Endothelial cell of umbilical vein (primary cell): ENCODE results near the gene MTRF1L. TPM values are rescaled to one million over a fixed set of nuclear protein-coding genes. Genes with fewer than 3 reads are reported as not detected.
"Not testable (repeated sequence)": the region's sequence is repeated elsewhere in the genome, so short reads cannot be mapped to it uniquely, and the experiment has no call there.

Source experiments
- BruUV-seq: library from RNA; stranded (reverse); fragments of 400-500 nt; replicated peaks from 2 replicates; lab custom pipeline; 2021; lab: Mats Ljungman, UMichigan
- CTCF ChIA-PET: fragments of 300-600, 350-600 bp; sonication (Branson Sonifier 250); formaldehyde crosslinking; loops from one replicate; lab custom pipeline; 2021; ENCODE audit warnings: antibody characterized with exemption, inconsistent platforms; lab: Charles Lee
- POLR2A ChIA-PET: fragments of 300-600, 350-600 bp; sonication (Branson Sonifier 250); formaldehyde crosslinking; loops from one replicate; lab custom pipeline; 2021; ENCODE audit warnings: antibody characterized with exemption, inconsistent platforms; lab: Charles Lee
- DNase-seq: peaks from one replicate; pipeline ENCODE4 v3.0.0-alpha.2; 2011; ENCODE audit warnings: low read depth, low spot score
- FAIRE-seq: peaks from 2 replicates; lab custom pipeline; 2011; peaks lifted over from hg19 to GRCh38; lab: Jason Lieb, UNC
- H2AFZ ChIP-seq: 2 replicates; pipeline ENCODE4 v1.6.0; 2012; ENCODE audit warnings: low read depth, low read length, control low read depth, inconsistent platforms
- H3K27ac ChIP-seq: 2 replicates; pipeline ENCODE4 v1.5.1; 2011; ENCODE audit warnings: low read depth, mild to moderate bottlenecking, control low read depth, low read length, moderate library complexity; ENCODE audit not compliant: insufficient read depth
- H3K27me3 ChIP-seq, 2 experiments: 2 replicates each; pipeline versions ENCODE4 v1.6.0 to v1.6.1; 2011; ENCODE audit warnings: low read length in 2 of 2, mixed read lengths in 1 of 2; ENCODE audit not compliant: control insufficient read depth in 2 of 2, insufficient read depth in 2 of 2
- H3K36me3 ChIP-seq, 2 experiments: 2 replicates in 1 of 2; 3 replicates in 1 of 2; pipeline ENCODE4 v1.5.1; 2011; ENCODE audit warnings: low read length in 2 of 2, mild to moderate bottlenecking in 1 of 2, moderate library complexity in 1 of 2; ENCODE audit not compliant: control insufficient read depth in 2 of 2, insufficient read depth in 2 of 2; ENCODE audit errors: extremely low read depth in 1 of 2
- H3K4me1 ChIP-seq: 3 replicates; pipeline ENCODE4 v1.5.1; 2011; ENCODE audit warnings: mild to moderate bottlenecking, low read length; ENCODE audit not compliant: control insufficient read depth, insufficient read depth; ENCODE audit errors: extremely low read depth
- H3K4me2 ChIP-seq: 2 replicates; pipeline ENCODE4 v1.6.1; 2011; ENCODE audit warnings: low read length, control low read depth, mixed read lengths; ENCODE audit not compliant: insufficient read depth
- H3K4me3 ChIP-seq, 3 experiments: fragments of 200-600 bp in 1 of 3; sonication (generic), shearing (Covaris generic) in 1 of 3; replicated peaks in 1 of 3; 2 replicates each; pipeline ENCODE4 v1.5.1; 2011 to 2016; ENCODE audit warnings: control low read depth in 3 of 3, low read length in 3 of 3, mild to moderate bottlenecking in 2 of 3, inconsistent platforms in 1 of 3, low read depth in 1 of 3, moderate library complexity in 1 of 3; ENCODE audit not compliant: insufficient read depth in 1 of 3
- H3K79me2 ChIP-seq: 2 replicates; pipeline ENCODE4 v1.6.0; 2012; ENCODE audit warnings: low read length, inconsistent platforms; ENCODE audit not compliant: control insufficient read depth, insufficient read depth
- H3K9ac ChIP-seq: replicated peaks from 2 replicates; pipeline ENCODE3; 2011; ENCODE audit warnings: low read length, control low read depth; ENCODE audit not compliant: insufficient read depth; ENCODE audit errors: extremely low read depth
- H3K9me1 ChIP-seq: replicated peaks from 3 replicates; pipeline ENCODE4 v1.6.0; 2011; ENCODE audit warnings: mild to moderate bottlenecking, low read length; ENCODE audit not compliant: control insufficient read depth, insufficient read depth; ENCODE audit errors: extremely low read depth
- H3K9me3 ChIP-seq: replicated peaks from 2 replicates; pipeline ENCODE4 v1.5.1; 2012; ENCODE audit warnings: low read length, inconsistent platforms; ENCODE audit not compliant: control insufficient read depth, insufficient read depth
- H4K20me1 ChIP-seq: replicated peaks from 2 replicates; pipeline ENCODE3; 2011; ENCODE audit warnings: mild to moderate bottlenecking, low read length; ENCODE audit not compliant: control insufficient read depth, insufficient read depth; ENCODE audit errors: extremely low read depth
- CTCF ChIP-seq, 2 donors: IDR thresholded peaks; 1 replicate in 1 of 2; 2 replicates in 1 of 2; pipeline ENCODE4 v1.5.1; 2011; ENCODE audit warnings: low read length in 2 of 2, mild to moderate bottlenecking in 2 of 2, moderate library complexity in 2 of 2, control low read depth in 1 of 2, inconsistent platforms in 1 of 2, low read depth in 1 of 2; ENCODE audit not compliant: insufficient read depth in 1 of 2; ENCODE audit errors: extremely low read depth in 1 of 2
- MYC ChIP-seq: IDR thresholded peaks from one replicate; pipeline ENCODE4 v1.6.1; 2011; ENCODE audit warnings: mild to moderate bottlenecking, low read depth, low read length
- POLR2A ChIP-seq: IDR thresholded peaks from 2 replicates; pipeline ENCODE4 v1.6.1; 2012; ENCODE audit warnings: low read depth, mild to moderate bottlenecking, control low read depth, low read length
- POLR2AphosphoS5 ChIP-seq: IDR thresholded peaks from 2 replicates; pipeline ENCODE4 v1.6.1; 2012; ENCODE audit warnings: low read depth, mild to moderate bottlenecking, control low read depth, low read length, moderate library complexity; ENCODE audit not compliant: insufficient read depth
- dilution Hi-C: fragments of 300-500 bp; cut with MboI; formaldehyde crosslinking; loops from one replicate; pipeline ENCODE4 v1.15.0; 2019; ENCODE audit warnings: low sequenced_read_pairs; ENCODE audit not compliant: extremely low pct_ligation_motif_present
- intact Hi-C: fragments of 100-400 bp; cut with micrococcal nuclease; formaldehyde crosslinking; loops from one replicate; pipeline ENCODE4 v1.10.0; 2022
- polyA plus RNA-seq, 4 experiments: library from polyadenylated mRNA; depleted of rRNA in 3 of 4; stranded (reverse) in 3 of 4; unstranded in 1 of 4; fragments of >200 nt; gene quantifications; 2 replicates each; pipeline versions ENCODE4 v1.2.1 to v1.2.3, GENCODE V29; 2011 to 2012; ENCODE audit warnings: missing spikeins in 1 of 4
- total RNA-seq: library from RNA; stranded (reverse); gene quantifications from 2 replicates; pipeline ENCODE4 v1.2.3, GENCODE V29; 2021

Gene MTRF1L
- total and polyA plus RNA-seq, 2 donors (not counting 3 experiments of a cell fraction or from before 2014, with no cell fraction given), result 6.2 to 27.5 TPM

GRCh38 chr6:152993431-152993830 is 9.1 kb downstream of the MTRF1L start:
- TF ChIP-seq CTCF (IDR thresholded peaks at IDR 0.05; ENCODE audit: extremely low read depth in 1 of 2, insufficient read depth in 1 of 2, low read depth in 1 of 2, low read length in 2 of 2), result no peak
- TF ChIP-seq MYC, result no peak
- no peak for TF ChIP-seq POLR2A
- Histone ChIP-seq H3K36me3 (peaks cover 9 to 18% of the 10 kb centered on the region in 2 experiments), H3K9me3 (no peaks in the 10 kb centered on the region), H3K4me1 (no peaks in the 10 kb centered on the region), H3K27ac (no peak overlapping the region), H3K4me2 (no peak overlapping the region), H4K20me1 (no peaks in the 10 kb centered on the region), H2AFZ (no peak overlapping the region), H3K9ac (no peak overlapping the region), H3K9me1 (no peaks in the 10 kb centered on the region), H3K27me3 (no peaks in the 10 kb centered on the region), H3K4me3 (no peak overlapping the region), H3K79me2 (peaks cover 57% of the 10 kb centered on the region)
- POLR2A ChIA-PET, result no interaction called here
- dilution Hi-C loops, result no loop called here
- DNase-seq (no peak), FAIRE-seq (no peak)
- BruUV-seq, result no TSS peak
- intact Hi-C loops, result no loop called here
- CTCF ChIA-PET, result no interaction called here

- Histone ChIP-seq H3K27ac (no peak overlapping the region), H3K9ac (no peak overlapping the region), H3K27me3 (no peaks in the 10 kb centered on the region), H3K4me3 (no peak overlapping the region), H4K20me1 (no peaks in the 10 kb centered on the region), H3K36me3 (peaks cover under 1 to 3% of the 10 kb centered on the region in 2 experiments), H3K4me2 (no peak overlapping the region), H2AFZ (no peak overlapping the region), H3K9me3 (no peaks in the 10 kb centered on the region), H3K9me1 (no peaks in the 10 kb centered on the region), H3K4me1 (peaks cover 11% of the 10 kb centered on the region), H3K79me2 (peaks cover 35% of the 10 kb centered on the region)
- intact Hi-C loops, result no loop called here
- no TSS peak for BruUV-seq
- dilution Hi-C loops, result no loop called here
- no peak for FAIRE-seq
- no peak for TF ChIP-seq POLR2AphosphoS5
- DNase-seq, result no peak
- POLR2A ChIA-PET, result no interaction called here
- CTCF ChIA-PET, result interaction anchor here (0.6 kb wide), 1 partner anchor 9 kb away, joined by 4 read pairs; no protein-coding TSS in a partner anchor
These were observed 15.5 kb downstream of the MTRF1L start for GRCh38 chr6:152986978-152987377.

- DNase-seq, POLR2A ChIA-PET, intact Hi-C loops, H3K9me1 ChIP-seq, FAIRE-seq, H4K20me1 ChIP-seq, H3K27me3 ChIP-seq, H3K27ac ChIP-seq, dilution Hi-C loops, H3K4me3 ChIP-seq, H3K9me3 ChIP-seq, H3K9ac ChIP-seq, H2AFZ ChIP-seq, BruUV-seq, H3K36me3 ChIP-seq: not testable (repeated sequence)
- Histone ChIP-seq H3K4me1 (peaks cover 21% of the 10 kb centered on the region), H3K79me2 (peaks cover 46% of the 10 kb centered on the region), H3K4me2 (peak overlapping the region; percentile 95)
- CTCF ChIA-PET, result interaction anchor here (0.9 kb wide), 1 partner anchor 15 kb away, joined by 3 read pairs; no protein-coding TSS in a partner anchor
These were observed 17.2 kb downstream of the MTRF1L start for GRCh38 chr6:152985300-152985699.
